ENCODE data around the gene TMC1.

- TF ChIP-seq POLR2A (IDR thresholded peaks at IDR 0.05; ENCODE audit: low read depth, low read length): no peak
- no peak for TF ChIP-seq POLR2AphosphoS5 (IDR thresholded peaks at IDR 0.05; ENCODE audit: low read depth, low read length)
These were observed 23.9 kb upstream of the TMC1 start for GRCh38 chr9:72497447-72498046.

All from GM12892 (cell line).